Stimulated activated CD4-positive, alpha-beta T cell treated with anti-CD3 and anti-CD28 coated beads, Interleukin-12 subunit alpha, Interleukin-12 subunit beta, amount 100 ng/mL, for 24 hours (primary cell): Measurements from ENCODE around the gene ERCC6L.

Source experiments
- DNase-seq, 2 experiments: peaks; one replicate each; pipeline ENCODE4 v3.0.0-alpha.2; 2020; ENCODE audit warnings: low read depth in 2 of 2

ERCC6L gene

GRCh38 chrX:72169008-72169728, 69.7 kb downstream of the ERCC6L start:
- DNase-seq: no peak

- no peak for DNase-seq
Observed at GRCh38 chrX:72165551-72165950, 73.3 kb downstream of the ERCC6L start.

- no peak for DNase-seq
Observed at GRCh38 chrX:72159769-72160168, 79.1 kb downstream of the ERCC6L start.

GRCh38 chrX:72158773-72159172, 80.1 kb downstream of the ERCC6L start:
- no peak for DNase-seq
